Glomerular endothelial cell (primary cell): ENCODE results near the gene UNKL. TPM values are rescaled to one million over a fixed set of nuclear protein-coding genes. Genes with fewer than 3 reads are reported as not detected.

ENCODE experiments used
- DNase-seq: peaks from one replicate; pipeline ENCODE4 v3.0.0-alpha.2; 2011; ENCODE audit warnings: low read depth, low spot score; ENCODE audit errors: extremely low read depth
- total RNA-seq: library from RNA; depleted of rRNA; stranded (reverse); fragments of >200 nt; gene quantifications from 2 replicates; pipeline ENCODE4 v1.2.3, GENCODE V29; 2015

UNKL gene
- total RNA-seq, 1 donor from 2014 or later, result 27.3 TPM

GRCh38 chr16:1357906-1358566 is 56.5 kb downstream of the UNKL start:
- DNase-seq, result no peak

DNA sequence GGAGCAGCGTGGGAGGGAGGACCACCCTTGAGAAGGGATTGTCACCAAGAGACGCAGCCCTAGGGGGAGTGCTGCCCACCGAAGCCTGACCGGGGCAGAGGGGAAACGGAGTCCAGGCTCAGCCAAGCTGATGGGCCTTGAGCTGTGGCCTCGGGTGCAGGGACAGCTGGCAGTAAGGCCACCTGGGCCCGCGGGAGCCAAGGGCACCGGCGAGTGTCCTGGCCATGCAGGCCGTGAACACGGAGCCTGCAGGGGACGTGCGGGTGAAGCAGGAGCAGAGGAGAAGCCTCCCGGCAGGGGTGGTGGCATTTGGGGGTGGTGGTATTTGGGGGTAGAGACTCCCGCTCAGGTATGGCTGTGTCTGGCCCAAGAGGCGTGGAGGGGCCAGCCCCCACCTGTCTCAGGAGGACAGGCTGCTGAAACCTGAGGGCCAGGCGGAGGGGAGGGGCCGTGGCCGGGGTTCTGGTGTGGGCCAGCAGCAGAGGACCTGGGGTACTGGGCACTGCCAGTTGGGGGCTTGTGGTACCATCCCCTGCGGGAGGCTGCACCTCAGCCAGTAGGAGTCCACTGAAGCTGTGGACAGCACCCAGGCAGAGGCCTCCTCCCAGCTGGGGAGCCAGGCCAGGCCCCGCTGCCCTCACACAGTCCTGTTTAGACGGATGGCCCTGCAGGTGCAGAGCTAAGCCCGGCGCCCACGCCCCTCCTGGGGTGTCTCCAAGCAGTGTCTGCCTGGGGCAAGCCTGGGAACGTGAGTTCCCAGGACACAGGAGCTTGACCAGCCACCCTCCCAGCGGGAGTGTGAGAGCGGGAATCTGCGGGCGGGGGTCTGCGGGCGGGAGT is 58.2 kb downstream of the UNKL start:
- no peak for DNase-seq

- DNase-seq, result no peak
These were observed 58.9 kb downstream of the UNKL start for GRCh38 chr16:1355591-1355990.

DNA sequence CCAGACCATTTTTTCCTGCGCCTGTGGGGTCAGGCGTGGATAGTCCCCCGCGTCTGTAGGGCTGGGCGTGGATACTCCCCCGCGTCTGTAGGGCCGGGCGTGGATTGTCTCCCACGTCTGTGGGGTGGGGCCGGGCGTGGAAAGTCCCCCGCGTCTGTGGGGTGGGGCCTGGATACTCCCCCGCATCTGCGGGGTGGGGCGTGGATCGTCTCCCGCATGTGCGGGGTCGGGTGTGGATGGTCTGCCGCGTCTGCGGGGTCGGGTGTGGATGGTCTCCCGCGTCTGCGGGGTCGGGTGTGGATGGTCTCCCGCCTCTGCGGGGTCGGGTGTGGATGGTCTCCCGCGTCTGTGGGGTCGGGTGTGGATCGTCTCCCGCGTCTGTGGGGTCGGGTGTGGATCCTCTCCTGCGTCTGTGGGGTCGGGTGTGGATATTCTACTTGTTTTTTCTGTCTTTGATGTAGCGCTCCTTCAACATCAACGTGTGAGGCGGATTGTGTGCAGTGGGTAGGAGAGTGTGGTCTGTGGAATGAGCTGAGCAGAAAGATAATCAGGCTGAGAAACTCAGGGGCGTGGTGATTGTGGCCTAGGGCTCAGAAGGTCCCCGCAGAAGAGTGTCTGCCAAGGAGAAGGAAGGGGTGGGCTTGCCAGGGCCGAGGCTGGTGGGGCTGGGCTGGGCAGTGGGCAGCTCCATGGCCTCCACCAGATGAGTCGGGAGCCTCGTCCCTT is 59.5 kb downstream of the UNKL start:
- no peak for DNase-seq

- no peak for DNase-seq
These were observed 62.7 kb downstream of the UNKL start, which contains the start of the genes GNPTG and TSR3 for GRCh38 chr16:1351582-1352362. GNPTG (plus strand) TSS chr16:1351931; CDS start chr16:1351966, 35 bp downstream. TSR3 (minus strand) TSS chr16:1351878; CDS start chr16:1351804, 74 bp downstream.

- no peak for DNase-seq
These were observed 63.3 kb downstream of the UNKL start for GRCh38 chr16:1351215-1351581.

- DNase-seq, result no peak
These were observed 63.8 kb downstream of the UNKL start for GRCh38 chr16:1350691-1351090.

- DNase-seq, result no peak
These were observed 64.6 kb downstream of the UNKL start for GRCh38 chr16:1349951-1350350.

GRCh38 chr16:1349351-1349750 is 65.2 kb downstream of the UNKL start:
- no peak for DNase-seq

DNA sequence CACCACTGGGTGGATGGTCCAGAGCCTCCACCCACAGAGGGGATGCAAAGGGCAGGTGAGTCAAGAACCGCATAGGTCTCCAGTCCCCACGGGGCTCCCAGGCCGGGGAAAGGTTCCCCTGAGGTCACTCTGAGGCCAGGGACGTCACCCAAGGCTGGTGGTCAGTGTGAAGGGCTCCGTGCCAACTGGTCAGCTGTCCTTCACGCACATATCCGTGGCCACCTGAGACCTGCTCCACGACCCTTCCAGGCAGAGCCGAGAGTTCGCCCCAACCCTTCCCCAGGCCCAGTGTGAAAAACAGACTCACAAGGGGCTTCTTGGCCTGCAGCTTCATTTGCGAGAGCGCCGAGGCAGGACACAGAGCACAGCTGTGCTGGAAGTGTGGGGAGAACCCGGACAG is 65.6 kb downstream of the UNKL start:
- no peak for DNase-seq

DNA sequence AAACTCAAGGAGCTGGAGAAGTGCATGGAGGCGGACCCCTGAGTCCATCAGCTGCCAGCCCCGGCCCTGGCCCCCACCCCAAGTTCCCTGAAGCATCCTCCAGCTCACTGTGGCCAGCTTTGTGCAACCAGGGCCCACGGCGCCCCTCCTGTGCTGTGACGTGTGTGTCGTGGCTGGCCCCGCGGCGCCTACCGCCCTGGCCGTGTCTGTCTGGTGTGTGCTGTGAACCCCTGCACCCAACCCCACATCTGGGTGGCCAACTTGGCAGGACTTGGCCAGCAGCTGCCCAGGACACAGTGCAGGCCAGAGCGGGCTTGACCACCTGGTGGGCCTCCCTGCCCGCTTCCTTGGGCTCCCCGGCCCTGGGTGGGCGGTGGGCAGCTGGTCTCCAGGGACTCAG is 66.1 kb downstream of the UNKL start:
- no peak for DNase-seq

DNA sequence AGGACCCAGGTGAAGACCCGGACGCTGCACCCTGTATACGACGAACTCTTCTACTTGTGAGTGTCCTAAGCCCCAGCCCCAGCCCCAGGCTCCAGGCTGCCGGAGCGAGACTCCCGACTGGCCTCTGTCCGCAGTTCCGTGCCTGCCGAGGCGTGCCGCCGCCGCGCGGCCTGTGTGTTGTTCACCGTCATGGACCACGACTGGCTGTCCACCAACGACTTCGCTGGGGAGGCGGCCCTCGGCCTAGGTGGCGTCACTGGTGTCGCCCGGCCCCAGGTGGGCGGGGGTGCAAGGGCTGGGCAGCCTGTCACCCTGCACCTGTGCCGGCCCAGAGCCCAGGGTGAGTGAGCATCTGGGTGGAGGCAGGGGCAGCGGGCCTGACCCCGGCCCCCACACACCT is 66.5 kb downstream of the UNKL start:
- no peak for DNase-seq

DNA sequence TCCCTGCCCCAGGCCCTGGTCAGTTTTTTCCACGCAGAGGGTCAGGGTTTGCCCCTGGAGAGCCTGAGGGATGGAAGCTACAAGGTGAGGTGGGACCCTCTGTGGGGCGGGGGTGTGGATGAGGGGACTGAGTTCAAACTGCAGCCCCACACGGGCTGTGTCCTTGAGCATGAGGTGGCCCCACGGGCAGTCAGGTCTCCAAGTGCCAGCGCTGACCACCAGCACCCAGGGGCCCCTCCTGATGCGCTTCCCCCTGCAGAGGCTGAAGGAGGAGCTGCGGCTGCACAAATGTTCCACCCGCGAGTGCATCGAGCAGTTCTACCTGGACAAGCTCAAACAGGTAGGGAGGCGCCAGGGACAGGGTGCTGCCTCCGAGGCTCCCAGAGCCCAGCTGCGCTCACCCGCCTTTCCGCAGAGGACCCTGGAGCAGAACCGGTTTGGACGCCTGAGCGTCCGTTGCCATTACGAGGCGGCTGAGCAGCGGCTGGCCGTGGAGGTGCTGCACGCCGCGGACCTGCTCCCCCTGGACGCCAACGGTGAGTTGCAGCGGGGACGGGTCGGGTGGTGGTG is 67.1 kb downstream of the UNKL start:
- no peak for DNase-seq

GRCh38 chr16:1346422-1347285 is 67.8 kb downstream of the UNKL start:
- DNase-seq, result no peak

DNA sequence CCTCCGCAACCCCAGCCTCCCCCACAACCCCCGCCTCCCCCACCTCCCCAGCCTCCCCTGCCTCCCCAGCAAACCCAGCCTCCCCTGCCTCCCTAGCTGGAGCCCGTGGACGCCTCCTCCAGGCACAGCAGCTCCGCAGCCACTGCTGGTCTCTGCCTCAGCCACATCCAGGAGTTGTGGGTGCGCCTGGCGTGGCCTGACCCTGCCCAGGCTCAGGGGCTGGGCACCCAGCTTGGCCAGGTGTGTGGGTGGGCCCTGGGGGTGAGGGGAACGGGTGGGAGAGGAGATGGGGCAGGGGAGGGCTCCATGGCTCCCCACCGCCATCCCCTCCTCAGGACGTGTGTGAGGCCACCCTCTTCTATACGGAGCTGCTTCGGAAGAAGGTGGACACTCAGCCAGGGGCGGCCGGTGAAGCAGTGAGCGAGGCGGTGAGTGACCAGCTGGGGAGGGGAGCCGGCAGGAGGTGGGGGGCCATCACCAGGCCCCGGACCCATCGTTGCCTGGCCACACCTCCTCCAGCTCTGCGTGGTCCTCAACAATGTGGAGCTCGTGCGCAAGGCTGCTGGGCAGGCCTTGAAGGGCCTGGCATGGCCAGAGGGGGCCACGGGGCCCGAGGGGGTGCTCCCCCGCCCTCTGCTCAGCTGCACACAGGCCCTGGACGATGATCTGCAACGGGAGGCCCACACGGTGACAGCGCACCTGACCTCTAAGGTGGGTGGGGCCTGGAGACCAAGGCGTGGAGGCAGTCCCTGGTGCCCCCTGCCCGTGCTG is 68.7 kb downstream of the UNKL start:
- DNase-seq, result no peak

DNA sequence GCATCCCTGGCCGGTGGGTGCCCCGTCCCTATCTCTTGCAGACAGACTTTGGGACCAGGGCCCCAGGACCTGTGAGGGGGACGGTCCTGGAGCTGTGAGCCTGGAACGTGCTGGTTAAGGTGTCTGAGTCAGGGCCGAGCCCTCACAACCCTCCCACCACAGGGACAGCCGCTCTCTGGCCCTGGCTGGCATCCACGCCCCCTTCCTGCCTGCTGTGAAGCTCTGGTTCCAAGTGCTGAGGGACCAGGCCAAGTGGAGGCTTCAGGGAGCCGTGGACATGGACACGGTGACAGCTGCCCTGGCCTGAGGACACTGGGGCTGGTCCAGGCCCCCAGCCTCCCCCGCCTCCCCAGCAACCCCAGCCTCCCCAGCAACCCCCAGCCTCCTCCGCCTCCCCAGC is 69.4 kb downstream of the UNKL start:
- DNase-seq, result no peak

GRCh38 chr16:1344499-1344898 is 70.0 kb downstream of the UNKL start:
- no peak for DNase-seq

- no peak for DNase-seq
These were observed 70.9 kb downstream of the UNKL start for GRCh38 chr16:1343428-1344242.
